GM12878 (cell line): ENCODE data around the gene MAFB.

Experiments used
- FOXM1 ChIP-seq: IDR thresholded peaks from 2 replicates; pipeline ENCODE4 v1.6.1; 2012; ENCODE audit warnings: low read depth, mild to moderate bottlenecking, inconsistent platforms, low read length, moderate library complexity
- PML ChIP-seq: IDR thresholded peaks from 2 replicates; pipeline ENCODE4 v1.6.1; 2012; ENCODE audit warnings: low read length, inconsistent platforms
- RCOR1 ChIP-seq: conservative IDR thresholded peaks from 2 replicates; pipeline ENCODE4 v1.6.1; 2012; ENCODE audit warnings: low read depth, low read length, improper control_type of control experiment
- SRF ChIP-seq, 2 experiments: IDR thresholded peaks; 2 replicates each; pipeline ENCODE4 v1.6.1; 2011; ENCODE audit warnings: low read depth in 2 of 2, low read length in 2 of 2, mild to moderate bottlenecking in 1 of 2, moderate library complexity in 1 of 2
- SUZ12 ChIP-seq: fragments of 200-600 bp; sonication (generic); IDR thresholded peaks from one replicate; pipeline ENCODE4 v1.6.1; 2018; ENCODE audit warnings: antibody characterized with exemption, mild to moderate bottlenecking; ENCODE audit not compliant: unreplicated experiment
- YY1 ChIP-seq: IDR thresholded peaks from 2 replicates; pipeline ENCODE4 v1.6.1; 2011; ENCODE audit warnings: low read depth, mild to moderate bottlenecking, low read length

- no peak for TF ChIP-seq YY1
- TF ChIP-seq SRF (IDR thresholded peaks at IDR 0.05; ENCODE audit: low read depth in 2 of 2, low read length in 2 of 2): no peak
- no peak for TF ChIP-seq PML
- TF ChIP-seq FOXM1: no peak
- TF ChIP-seq SUZ12: no peak
- no peak for TF ChIP-seq RCOR1
These were observed 29.4 kb upstream of the MAFB start for GRCh38 chr20:40718214-40718977.
